ENCODE measurements around the gene ATG10.

The ATG10 gene

DNA sequence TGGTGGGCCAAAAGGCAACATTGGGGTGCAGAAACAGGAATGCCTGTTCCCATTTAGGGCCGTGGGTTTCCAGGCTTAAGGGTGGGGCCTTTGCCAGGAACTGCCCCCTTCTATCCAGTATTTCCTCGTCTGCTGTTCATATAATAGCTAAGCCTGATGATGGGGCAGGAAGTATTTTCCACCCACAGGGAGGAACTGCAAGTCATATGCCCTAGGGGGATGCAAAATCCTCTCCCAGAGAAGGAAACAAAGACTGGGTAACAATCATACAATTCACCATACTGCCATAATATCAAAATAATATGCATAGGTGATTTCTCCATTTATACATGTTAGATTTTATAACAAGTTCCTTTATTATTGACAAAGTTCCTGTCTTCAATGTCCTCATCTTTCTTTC lies 326.8 kb downstream of the ATG10 start:
- H3K27ac Mint-ChIP-seq: no peak overlapping the region
- DNase-seq: no peak
- H3K4me3 Mint-ChIP-seq: no peak overlapping the region
- H3K36me3 Mint-ChIP-seq: no peaks in the 10 kb centered on the region
- H3K4me1 Mint-ChIP-seq: no peaks in the 10 kb centered on the region
- H3K27me3 Mint-ChIP-seq: no peaks in the 10 kb centered on the region
- no peaks in the 10 kb centered on the region for H3K9me3 Mint-ChIP-seq
- CTCF ChIA-PET: no interaction called here

DNA sequence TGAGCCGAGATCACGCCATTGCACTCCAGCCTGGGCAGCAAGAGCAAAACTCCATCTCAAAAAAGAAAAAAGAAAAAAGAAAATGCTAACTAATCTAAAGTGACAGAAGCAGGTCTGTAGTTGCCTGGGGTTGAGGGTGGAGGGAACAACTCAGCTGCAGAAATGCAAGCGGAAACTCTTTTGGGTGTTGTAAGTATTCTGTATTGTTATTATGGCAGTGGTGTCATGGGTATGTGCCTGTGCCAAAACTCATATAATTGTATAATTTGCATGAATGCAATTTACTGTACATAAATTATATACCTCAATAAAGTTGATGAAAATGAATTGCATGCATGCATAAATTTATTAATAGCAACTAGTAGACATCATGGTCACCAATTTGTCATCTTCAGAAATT lies 329.4 kb downstream of the ATG10 start:
- no peak for DNase-seq
- CTCF ChIA-PET: no interaction called here
- Mint-ChIP-seq H3K4me1 (no peaks in the 10 kb centered on the region), H3K4me3 (no peak overlapping the region), H3K36me3 (no peaks in the 10 kb centered on the region), H3K27ac (no peak overlapping the region), H3K9me3 (no peaks in the 10 kb centered on the region), H3K27me3 (no peaks in the 10 kb centered on the region)
